G401.6 (cell line): ENCODE measurements around the gene ZNF177.
A peak's percentile ranks its signal among the peaks of the same experiment; 100 is the strongest.
"Not testable (repeated sequence)": the region's sequence is repeated elsewhere in the genome, so short reads cannot be mapped to it uniquely, and the experiment has no call there.

ENCODE experiments used
- FAIRE-seq: peaks from 2 replicates; lab custom pipeline; 2012; peaks lifted over from hg19 to GRCh38; lab: Jason Lieb, UNC

Gene ZNF177

GRCh38 chr19:9362905-9363304 is at the start of gene ZNF177:
Gene ZNF177 (plus strand): TSS chr19:9363013. CDS start chr19:9378312, 15,299 bp downstream.
- no peak for FAIRE-seq

GRCh38 chr19:9313756-9314155 is 49.1 kb upstream of the ZNF177 start:
- no peak for FAIRE-seq

- FAIRE-seq = no peak
Measured at GRCh38 chr19:9321338-9321737, 41.5 kb upstream of the ZNF177 start.

- not testable (repeated sequence) for FAIRE-seq
Measured at GRCh38 chr19:9321756-9322155, 41.1 kb upstream of the ZNF177 start.

GRCh38 chr19:9322201-9322600 is 40.6 kb upstream of the ZNF177 start:
- not testable (repeated sequence) for FAIRE-seq

- no peak for FAIRE-seq
Measured at GRCh38 chr19:9323557-9323918, 39.3 kb upstream of the ZNF177 start.

GRCh38 chr19:9323919-9324583 is 38.8 kb upstream of the ZNF177 start, which contains the start of gene ZNF559:
Gene ZNF559 (plus strand): TSS chr19:9324179. CDS start chr19:9338550, 14,371 bp downstream.
- FAIRE-seq = peak; percentile 96

DNA sequence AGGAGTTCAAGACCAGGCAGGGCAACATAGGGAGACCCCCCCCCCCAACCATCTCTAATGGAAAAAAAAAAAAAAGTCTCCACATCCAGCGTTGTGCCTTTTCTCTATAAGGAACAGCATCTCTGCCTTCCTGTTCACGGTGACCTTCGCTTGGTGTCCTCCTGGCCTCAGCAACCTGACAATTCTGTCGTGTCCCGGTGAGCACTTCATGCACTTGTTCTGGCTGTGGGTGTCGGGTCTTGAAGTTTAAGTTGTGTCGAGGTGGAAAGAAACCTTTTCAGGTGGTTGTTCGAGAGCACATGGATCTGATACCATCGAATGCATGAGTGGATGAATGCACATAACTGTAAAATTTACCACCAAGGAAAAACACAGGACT is 38.2 kb upstream of the ZNF177 start:
- no peak for FAIRE-seq

- FAIRE-seq = no peak
Measured at GRCh38 chr19:9329999-9330398, 32.8 kb upstream of the ZNF177 start.

DNA sequence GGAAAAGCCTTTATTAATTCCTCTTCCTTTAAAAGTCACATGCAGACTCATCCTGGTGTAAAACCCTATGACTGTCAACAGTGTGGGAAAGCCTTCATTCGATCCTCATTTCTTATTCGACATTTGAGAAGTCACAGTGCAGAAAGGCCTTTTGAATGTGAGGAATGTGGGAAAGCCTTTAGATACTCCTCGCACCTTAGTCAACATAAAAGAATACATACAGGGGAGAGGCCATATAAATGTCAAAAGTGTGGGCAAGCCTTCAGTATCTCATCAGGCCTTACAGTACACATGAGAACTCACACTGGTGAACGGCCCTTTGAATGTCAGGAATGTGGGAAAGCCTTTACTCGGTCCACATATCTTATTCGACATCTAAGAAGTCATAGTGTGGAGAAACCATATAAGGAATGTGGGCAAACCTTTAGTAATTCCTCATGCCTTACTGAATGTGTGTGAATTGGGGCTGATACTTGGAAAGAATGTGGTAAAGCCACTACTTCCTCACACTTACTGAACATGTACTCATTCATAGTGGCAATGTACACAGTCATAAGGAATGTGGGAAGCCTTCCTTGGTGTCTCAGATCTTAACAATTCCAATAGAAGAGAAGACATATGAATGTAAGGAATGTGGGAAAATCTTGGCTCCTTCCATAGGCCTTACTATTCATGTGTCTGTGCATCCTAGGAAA is 20.1 kb upstream of the ZNF177 start:
- FAIRE-seq = no peak

DNA sequence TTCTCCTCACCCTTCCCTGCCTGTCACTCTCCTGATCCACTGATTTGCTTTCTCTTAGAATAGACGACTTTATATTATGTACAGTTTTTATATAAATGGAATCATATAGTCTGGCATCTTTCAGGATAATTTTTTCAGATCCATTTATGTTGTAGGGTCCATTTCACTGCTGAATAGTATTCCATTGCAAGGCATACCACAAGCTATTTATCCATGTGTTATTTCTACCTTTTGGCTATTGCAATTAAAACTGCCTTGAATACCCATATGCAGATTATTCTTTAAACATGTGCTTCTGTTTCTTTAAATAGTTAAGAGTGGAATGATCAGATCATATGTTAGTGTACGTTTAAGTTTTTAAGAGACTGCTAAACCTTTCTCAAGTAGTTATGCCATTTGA is 17.8 kb upstream of the ZNF177 start:
- no peak for FAIRE-seq

GRCh38 chr19:9348253-9348652 is 14.6 kb upstream of the ZNF177 start:
- FAIRE-seq = no peak

DNA sequence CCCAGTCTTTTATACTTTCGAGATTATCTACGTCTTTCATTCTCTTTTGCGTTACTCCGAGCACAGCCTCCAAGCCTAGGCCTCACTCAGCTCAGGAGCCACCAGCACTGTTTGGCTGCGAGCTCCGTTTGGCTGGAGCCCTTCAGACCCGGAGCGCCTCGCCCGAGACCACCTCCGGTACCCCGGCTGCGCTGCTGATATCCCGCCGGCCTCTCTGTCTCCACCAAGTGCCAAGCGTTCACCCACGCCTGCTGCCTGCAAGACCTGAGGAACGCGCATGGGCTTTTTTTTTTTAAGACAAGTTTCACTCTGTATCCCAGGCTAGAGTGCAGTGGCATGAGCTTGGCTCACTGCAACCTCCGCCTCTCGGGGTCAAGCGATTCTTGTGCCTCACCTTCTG is 14.1 kb upstream of the ZNF177 start:
- FAIRE-seq = no peak

- FAIRE-seq = no peak
Measured at GRCh38 chr19:9352505-9352904, 10.3 kb upstream of the ZNF177 start.

- FAIRE-seq = no peak
Measured at GRCh38 chr19:9353011-9353410, 9.8 kb upstream of the ZNF177 start.

DNA sequence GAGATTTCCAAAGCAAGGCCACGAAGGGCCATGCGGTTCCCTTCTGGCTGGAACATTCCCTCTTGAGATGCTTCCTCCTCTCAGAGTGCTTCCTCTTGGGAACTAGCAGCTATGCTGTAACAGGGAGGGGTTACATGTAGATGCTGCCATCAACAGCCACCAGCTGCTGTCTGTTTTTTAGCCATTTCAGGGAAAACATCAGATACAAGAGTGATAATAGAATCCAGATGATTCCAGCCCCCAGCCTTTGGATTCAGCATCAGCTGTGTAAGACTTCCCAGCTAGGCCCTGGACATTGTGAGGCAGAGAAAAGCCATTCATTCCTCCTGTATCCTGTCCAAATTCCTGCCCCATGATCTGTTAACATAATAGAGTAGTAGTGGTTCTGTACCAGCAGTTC is 8.2 kb upstream of the ZNF177 start:
- FAIRE-seq = no peak

DNA sequence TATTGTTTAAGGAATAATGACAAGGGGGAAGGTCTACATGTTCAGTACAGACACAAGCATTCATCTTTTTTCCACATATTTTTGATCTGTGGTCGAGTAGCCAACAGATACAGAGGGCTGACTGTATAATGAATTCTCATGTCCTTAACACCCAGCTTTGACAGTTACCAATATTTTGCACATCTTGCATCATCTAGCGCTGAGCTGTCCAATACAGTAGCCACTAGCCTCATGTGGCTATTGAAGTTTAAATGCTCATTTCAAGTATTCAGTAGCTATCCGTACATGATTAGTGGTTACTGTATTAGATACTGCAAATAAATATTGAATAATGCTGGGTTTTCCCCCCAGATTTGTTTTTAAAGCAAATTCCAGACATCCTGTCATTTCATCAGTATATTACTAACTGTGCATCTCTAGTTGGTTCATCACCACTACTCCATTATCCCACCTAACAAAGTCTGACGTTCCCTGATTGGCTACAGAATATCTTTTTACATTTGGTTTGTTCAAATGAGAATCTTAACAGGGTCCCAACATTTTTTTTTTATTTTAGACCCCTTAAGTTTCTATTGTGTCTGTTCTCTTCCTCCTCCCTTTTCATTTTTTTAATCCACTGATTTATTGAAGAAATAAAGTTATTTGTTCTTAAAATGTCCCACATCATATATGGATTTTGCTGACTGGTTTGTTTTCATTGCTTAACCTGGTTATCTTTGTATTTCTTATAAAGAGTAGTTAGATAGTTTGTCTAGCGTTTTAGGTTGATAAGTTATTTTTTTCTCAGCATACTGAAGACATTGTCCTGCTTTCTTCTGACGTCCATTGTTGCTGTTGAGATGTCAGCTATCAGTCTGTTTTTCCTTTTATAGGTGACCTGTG is 8.2 kb downstream of the ZNF177 start:
- FAIRE-seq = no peak

DNA sequence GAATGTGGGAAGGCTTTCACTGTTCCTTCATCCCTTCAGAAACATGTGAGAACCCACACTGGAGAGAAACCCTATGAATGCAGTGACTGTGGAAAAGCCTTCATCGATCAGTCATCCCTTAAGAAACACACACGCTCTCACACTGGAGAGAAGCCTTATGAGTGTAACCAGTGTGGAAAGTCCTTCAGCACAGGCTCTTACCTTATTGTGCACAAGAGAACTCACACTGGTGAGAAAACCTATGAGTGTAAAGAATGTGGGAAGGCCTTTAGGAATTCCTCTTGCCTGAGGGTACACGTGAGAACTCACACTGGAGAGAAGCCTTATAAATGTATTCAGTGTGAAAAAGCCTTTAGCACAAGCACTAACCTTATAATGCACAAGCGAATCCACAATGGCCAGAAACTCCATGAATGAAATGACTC is 18.6 kb downstream of the ZNF177 start:
- no peak for FAIRE-seq

DNA sequence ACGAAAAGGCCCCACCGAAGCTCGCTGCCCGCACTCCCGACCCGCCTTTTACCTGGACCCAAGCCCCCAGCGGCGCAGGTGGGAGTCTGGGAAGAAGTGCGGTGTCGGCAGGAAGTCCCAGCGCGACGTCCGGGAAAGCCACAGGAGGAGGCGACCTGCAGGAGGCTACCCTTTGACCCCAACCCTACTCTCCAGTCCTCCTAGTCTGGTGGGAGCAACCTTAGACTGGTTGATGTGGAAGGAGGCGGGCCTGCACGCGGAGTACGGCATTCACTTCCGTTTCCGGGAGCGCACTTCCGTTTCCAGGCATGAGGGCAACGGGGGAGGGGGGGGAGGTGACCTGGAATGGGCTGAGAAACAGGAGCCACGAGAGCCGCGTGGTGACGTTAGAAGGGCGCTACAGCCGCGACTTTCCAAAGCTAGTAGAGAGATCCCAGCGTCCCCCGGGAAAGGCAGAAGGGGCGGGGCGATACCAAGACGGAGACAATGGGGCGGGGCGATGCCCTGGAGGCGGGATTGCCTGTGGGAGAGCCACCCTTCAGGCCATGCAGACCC is 44.1 kb downstream of the ZNF177 start:
- no peak for FAIRE-seq

- FAIRE-seq = no peak
Measured at GRCh38 chr19:9407827-9408226, 45.0 kb downstream of the ZNF177 start.

DNA sequence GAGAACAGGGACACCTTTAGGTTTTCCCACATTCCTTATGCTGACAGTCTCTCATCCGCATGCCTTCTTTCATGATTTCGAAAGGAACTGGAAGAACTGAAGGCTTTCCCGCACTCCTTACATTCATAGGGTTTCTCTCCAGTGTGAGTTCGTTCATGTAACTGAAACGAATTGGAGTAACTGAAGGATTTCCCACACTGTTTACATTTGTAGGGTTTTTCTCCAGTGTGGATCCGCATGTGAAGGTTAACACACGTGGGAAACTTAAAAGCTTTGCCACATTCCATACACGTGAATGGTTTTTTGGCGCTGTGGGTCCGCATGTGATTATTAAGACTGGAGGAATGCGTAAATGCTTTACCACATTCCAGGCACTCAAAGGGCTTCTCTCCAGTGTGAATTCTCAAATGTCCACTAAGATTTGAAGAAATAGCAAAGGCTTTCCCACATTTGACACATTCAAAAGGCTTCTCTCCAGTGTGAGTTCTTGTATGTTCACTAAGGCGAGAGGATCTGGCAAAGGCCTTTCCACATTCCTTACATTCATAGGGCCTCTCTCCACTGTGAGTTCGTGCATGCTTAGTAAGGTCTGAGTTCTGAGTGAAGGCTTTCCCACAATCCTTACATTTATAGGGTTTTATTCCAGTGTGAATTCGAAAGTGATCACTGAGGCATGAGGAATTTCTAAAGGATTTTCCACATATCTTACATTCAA is 50.6 kb downstream of the ZNF177 start:
- FAIRE-seq = no peak

DNA sequence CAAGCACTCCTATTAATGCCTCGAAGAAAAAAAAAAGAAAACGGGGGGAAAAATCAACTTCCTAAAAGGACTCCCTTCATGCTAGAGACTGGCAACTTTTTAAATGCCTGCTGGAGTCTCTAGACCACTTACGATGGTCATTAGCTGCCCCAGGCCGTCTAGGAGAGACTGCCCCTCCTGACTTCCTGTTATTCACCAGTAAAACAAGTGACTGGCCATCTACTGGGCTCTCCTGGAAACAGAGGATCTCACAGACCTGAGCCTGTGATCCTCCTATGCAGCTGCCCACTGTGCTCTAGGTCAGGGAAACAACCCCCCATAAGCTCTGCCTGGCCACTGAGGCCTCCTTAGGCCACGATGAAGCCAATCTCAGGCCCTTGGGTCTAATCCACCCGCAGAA is 65.1 kb downstream of the ZNF177 start:
- no peak for FAIRE-seq
